D721Med (cell line): ENCODE results near the gene TBC1D30.

Experiments
- DNase-seq: peaks from one replicate; pipeline ENCODE4 v3.0.0; 2011; ENCODE audit warnings: low spot score; ENCODE audit not compliant: insufficient read length
- FAIRE-seq: peaks from 2 replicates; lab custom pipeline; 2011; peaks lifted over from hg19 to GRCh38; lab: Jason Lieb, UNC
- TF ChIP-seq, protein P1 (sequence below): IDR thresholded peaks from 2 replicates; pipeline ENCODE4 v1.5.1; 2012; ENCODE audit warnings: mild to moderate bottlenecking, control low read depth; ENCODE audit not compliant: insufficient read depth; ENCODE audit errors: missing control alignments

Gene TBC1D30

DNA sequence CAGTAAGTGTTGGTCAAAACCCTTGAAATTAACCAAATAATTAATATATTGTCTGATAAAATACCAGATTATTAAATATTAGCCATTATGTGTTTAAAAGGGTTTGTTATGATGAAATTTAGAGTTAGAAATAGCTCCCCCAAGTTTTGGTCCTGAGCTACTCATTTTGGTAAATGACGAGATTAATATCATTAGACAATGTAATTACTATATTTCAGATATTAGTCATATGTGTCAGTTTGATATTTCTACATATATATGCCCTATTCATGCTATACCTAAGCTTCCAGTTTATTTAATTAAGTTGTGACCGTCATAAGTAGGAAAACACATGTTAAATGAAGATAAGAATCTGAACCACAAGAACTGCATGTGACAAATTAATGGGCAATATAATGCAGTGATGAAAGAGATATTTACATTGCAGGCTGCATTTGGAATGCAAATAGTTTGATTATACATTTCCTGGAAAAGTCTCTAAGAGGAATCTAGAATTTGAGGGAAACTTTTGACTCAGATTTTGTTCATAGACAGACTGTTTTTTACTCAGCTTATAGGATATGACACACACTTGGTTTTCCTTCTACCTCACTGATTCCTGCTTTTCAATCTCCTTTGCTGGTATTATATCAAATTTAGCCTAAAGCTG is 70.5 kb downstream of the TBC1D30 start:
- no peak for FAIRE-seq
- no peak for DNase-seq
- TF ChIP-seq, protein P1, sequence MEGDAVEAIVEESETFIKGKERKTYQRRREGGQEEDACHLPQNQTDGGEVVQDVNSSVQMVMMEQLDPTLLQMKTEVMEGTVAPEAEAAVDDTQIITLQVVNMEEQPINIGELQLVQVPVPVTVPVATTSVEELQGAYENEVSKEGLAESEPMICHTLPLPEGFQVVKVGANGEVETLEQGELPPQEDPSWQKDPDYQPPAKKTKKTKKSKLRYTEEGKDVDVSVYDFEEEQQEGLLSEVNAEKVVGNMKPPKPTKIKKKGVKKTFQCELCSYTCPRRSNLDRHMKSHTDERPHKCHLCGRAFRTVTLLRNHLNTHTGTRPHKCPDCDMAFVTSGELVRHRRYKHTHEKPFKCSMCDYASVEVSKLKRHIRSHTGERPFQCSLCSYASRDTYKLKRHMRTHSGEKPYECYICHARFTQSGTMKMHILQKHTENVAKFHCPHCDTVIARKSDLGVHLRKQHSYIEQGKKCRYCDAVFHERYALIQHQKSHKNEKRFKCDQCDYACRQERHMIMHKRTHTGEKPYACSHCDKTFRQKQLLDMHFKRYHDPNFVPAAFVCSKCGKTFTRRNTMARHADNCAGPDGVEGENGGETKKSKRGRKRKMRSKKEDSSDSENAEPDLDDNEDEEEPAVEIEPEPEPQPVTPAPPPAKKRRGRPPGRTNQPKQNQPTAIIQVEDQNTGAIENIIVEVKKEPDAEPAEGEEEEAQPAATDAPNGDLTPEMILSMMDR = no peak

DNA sequence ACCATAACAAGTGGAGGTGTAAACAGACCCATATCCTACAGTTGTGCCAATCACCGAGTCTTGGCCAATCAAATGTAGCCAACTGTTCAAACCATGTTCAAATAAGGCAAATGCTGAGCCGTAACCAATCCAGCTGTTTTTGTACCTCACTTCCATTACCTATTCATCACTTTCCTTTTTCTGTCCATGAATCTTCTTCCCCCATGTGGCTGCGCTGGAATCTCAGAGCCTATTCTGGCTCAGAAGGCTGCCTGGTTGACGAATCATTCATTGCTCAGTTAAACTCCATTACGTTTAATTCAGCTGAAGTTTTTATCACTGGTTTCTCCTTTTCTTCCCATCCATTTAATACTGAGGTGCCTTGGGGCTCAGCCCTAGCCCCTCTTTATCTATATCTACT is 71.1 kb downstream of the TBC1D30 start:
- DNase-seq (no peak), FAIRE-seq (no peak)
- TF ChIP-seq, protein P1 = no peak

DNA sequence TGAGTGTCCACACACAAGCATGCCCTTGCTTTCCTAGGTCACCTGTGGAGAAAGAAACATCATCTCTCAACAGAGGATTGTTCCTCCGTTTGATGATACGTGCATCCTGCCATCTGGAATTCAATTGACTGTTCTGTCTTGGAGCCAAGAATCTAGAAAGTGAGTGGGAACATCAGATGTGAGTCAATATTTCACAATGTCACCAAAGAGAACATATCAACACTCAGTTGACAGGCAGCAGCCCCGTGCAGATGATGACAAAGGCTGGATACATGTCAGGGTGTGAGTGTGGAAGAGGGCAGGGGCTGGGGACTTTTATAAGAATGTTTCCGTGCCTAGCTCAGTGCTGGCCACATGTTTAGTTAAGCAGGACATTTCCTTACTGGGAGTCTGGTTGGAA is 76.1 kb downstream of the TBC1D30 start:
- no peak for FAIRE-seq
- DNase-seq = no peak
- TF ChIP-seq, protein P1 = no peak

DNA sequence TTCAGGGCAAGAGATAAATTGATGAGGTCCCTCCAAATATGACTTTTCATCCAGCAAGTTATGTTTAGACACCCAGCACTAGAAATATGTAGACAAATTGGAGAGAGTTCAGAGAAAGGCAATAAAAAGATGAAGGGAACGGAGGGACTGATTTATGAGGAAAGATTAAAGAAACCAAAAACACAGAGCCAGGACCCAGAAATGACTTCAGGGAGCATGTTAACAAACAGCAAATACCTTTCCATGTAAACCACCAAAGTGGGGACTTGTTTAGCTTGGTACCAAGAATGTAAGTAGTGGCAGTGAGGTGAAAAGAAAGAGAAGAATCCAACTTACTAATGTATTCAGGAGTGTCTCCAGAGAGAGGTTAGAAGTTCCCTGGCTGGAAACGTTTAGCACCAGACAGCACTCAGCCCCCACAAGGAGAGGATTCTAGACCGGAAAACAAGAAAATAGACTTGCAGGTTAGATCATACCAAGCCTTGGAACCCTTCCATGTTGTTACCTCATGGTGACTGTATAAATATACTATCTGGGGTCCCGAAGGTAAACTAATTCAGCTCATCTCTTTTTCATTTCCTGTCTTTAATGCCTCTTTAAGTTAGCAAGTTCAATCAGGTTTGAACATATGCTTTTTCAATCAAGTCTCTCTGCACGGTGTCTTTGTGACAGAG is 79.2 kb downstream of the TBC1D30 start:
- DNase-seq (no peak), FAIRE-seq (no peak)
- TF ChIP-seq, protein P1 = no peak

DNA sequence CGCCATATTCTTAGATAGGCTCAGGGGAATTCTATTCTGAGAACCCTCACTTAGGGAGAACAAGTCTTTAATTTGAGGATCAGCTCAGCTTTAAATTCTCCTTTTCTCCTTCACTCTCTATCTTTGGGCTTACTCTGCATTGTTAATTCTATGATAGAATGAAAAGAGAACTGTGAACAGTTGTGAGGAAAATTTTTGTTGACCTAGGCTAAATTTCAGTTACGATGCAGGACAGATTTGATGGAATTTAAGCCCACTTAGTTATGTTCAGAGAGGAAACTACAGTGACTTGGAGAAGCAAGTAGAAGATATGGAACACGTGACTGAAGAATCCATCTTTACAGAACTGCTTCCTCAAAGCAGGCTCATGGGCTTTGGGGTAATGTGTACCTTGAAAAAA is 82.7 kb downstream of the TBC1D30 start:
- no peak for DNase-seq
- FAIRE-seq = no peak
- TF ChIP-seq, protein P1 = no peak

DNA sequence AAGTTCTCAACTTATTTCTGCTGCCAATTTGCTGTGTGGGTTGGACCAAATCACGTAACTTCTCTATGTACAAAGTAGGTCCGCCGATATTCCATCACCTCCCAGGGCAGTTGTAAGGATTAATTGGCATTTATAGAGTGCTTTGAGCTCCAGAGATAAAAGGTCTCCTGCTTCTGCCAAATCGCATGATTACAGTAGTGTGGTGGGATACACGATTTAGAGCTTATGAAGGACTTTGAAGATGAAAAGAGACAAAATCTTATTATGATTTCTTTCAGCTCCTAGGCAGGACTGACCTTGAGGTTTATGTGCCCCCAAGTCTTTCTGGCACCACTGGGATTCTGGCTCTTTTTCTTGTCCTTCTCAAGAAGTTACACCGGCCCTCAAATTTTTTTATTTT is 84.7 kb downstream of the TBC1D30 start:
- FAIRE-seq (no peak), DNase-seq (no peak)
- TF ChIP-seq, protein P1 = no peak

DNA sequence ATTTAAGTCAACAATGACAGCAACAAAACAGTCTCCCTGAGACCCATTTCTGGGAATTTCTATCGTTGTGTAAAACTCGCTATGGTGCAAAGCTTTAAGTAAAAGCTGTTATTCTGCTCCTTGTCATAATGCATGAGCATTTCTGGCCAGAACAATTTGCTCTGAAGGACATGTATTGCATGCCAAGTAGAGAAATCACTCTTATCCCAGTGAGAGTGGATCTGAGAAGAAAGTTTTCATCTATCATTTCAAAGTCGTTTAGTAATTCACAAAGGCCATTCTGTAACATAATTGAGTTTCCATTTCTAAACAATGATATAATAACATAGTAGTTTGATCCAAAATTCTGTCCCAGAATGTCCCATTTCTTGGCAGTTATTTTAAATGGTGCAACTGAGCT is 86.6 kb downstream of the TBC1D30 start:
- no peak for DNase-seq
- FAIRE-seq = no peak
- TF ChIP-seq, protein P1 = no peak
